Mesendoderm (in vitro differentiated cells): Measurements from ENCODE around the gene PHF2.

ENCODE experiments used
- DNase-seq: peaks from one replicate; pipeline ENCODE4 v3.0.0; 2013
- H2AK5ac ChIP-seq: 2 replicates; pipeline ENCODE4 v1.6.1; 2013; ENCODE audit warnings: low read length, inconsistent platforms
- H2BK120ac ChIP-seq: 2 replicates; pipeline ENCODE4 v1.6.1; 2013; ENCODE audit warnings: low read depth, mild to moderate bottlenecking, low read length, moderate library complexity, mixed read lengths
- H2BK15ac ChIP-seq: replicated peaks from 2 replicates; pipeline ENCODE4 v1.6.1; 2013; ENCODE audit warnings: low read depth, mild to moderate bottlenecking, moderate library complexity
- H2BK5ac ChIP-seq: 2 replicates; pipeline ENCODE4 v1.6.1; 2013; ENCODE audit warnings: low read length, inconsistent platforms
- H3K18ac ChIP-seq: 2 replicates; pipeline ENCODE4 v1.6.1; 2013; ENCODE audit warnings: mild to moderate bottlenecking, low read length, mixed read lengths
- H3K23ac ChIP-seq: one replicate; pipeline ENCODE4 v1.6.1; 2013; ENCODE audit warnings: low read length
- H3K27ac ChIP-seq: 2 replicates; pipeline ENCODE4 v1.5.1; 2013; ENCODE audit warnings: low read depth, mild to moderate bottlenecking, inconsistent platforms, low read length, moderate library complexity
- H3K27me3 ChIP-seq: 2 replicates; pipeline ENCODE4 v1.6.1; 2013; ENCODE audit warnings: low read length, control low read depth, mild to moderate bottlenecking, inconsistent platforms; ENCODE audit not compliant: insufficient read depth, poor library complexity
- H3K36me3 ChIP-seq: 2 replicates; pipeline ENCODE4 v1.6.1; 2013; ENCODE audit warnings: low read length, inconsistent platforms; ENCODE audit not compliant: control insufficient read depth, insufficient read depth
- H3K4ac ChIP-seq: one replicate; pipeline ENCODE4 v1.6.1; 2013; ENCODE audit warnings: low read depth, mild to moderate bottlenecking, low read length, moderate library complexity
- H3K4me1 ChIP-seq: 2 replicates; pipeline ENCODE4 v1.6.1; 2013; ENCODE audit warnings: low read depth, low read length, inconsistent platforms; ENCODE audit not compliant: control insufficient read depth
- H3K4me2 ChIP-seq: 2 replicates; pipeline ENCODE4 v1.6.1; 2013; ENCODE audit warnings: low read length
- H3K4me3 ChIP-seq: 2 replicates; pipeline ENCODE4 v1.5.1; 2013; ENCODE audit warnings: mild to moderate bottlenecking, low read length
- H3K56ac ChIP-seq: one replicate; pipeline ENCODE4 v1.6.1; 2013; ENCODE audit warnings: low read length
- H3K79me1 ChIP-seq: 2 replicates; pipeline ENCODE4 v1.6.1; 2013; ENCODE audit warnings: low read length, inconsistent platforms
- H3K79me2 ChIP-seq: 2 replicates; pipeline ENCODE4 v1.6.1; 2013; ENCODE audit warnings: mild to moderate bottlenecking, low read length; ENCODE audit not compliant: control insufficient read depth, insufficient read depth
- H3K9ac ChIP-seq: 2 replicates; pipeline ENCODE4 v1.6.1; 2013; ENCODE audit warnings: low read length, inconsistent platforms
- H4K5ac ChIP-seq: one replicate; pipeline ENCODE4 v1.6.1; 2013; ENCODE audit warnings: low read length
- H4K8ac ChIP-seq: one replicate; pipeline ENCODE4 v1.6.1; 2013; ENCODE audit warnings: low read depth, mild to moderate bottlenecking, control low read depth, low read length, moderate library complexity
- WGBS: extraction: QIAGEN DNeasy Blood & Tissue Kit; methylation state at CpG from one replicate; pipeline ENCODE4 v1.1.7; 2013; ENCODE audit warnings: low lambda C conversion rate, missing lambda C conversion rate; ENCODE audit not compliant: insufficient coverage; ENCODE audit errors: extremely low coverage; 5-methylcytosine and 5-hydroxymethylcytosine counted together

PHF2 gene

GRCh38 chr9:93549611-93550010 lies 26.8 kb upstream of the PHF2 start:
- no peak overlapping the region for H3K23ac ChIP-seq
- H3K4me1 ChIP-seq, result no peaks in the 10 kb centered on the region
- no peak overlapping the region for H4K5ac ChIP-seq
- H3K4ac ChIP-seq, result no peak overlapping the region
- H4K8ac ChIP-seq, result no peak overlapping the region
- H3K18ac ChIP-seq, result no peak overlapping the region
- no peak overlapping the region for H2AK5ac ChIP-seq
- H3K36me3 ChIP-seq, result no peaks in the 10 kb centered on the region
- no peak for DNase-seq
- no CpG with 5 or more reads among the region's 5 CpGs for WGBS
- no peaks in the 10 kb centered on the region for H3K27me3 ChIP-seq
- no peak overlapping the region for H3K4me3 ChIP-seq
- H3K27ac ChIP-seq, result no peak overlapping the region
- H3K79me2 ChIP-seq, result no peaks in the 10 kb centered on the region
- no peak overlapping the region for H2BK15ac ChIP-seq
- H2BK120ac ChIP-seq, result no peak overlapping the region
- no peak overlapping the region for H3K9ac ChIP-seq
- no peaks in the 10 kb centered on the region for H3K79me1 ChIP-seq
- H3K56ac ChIP-seq, result no peak overlapping the region
- no peak overlapping the region for H2BK5ac ChIP-seq
- H3K4me2 ChIP-seq, result no peak overlapping the region

DNA sequence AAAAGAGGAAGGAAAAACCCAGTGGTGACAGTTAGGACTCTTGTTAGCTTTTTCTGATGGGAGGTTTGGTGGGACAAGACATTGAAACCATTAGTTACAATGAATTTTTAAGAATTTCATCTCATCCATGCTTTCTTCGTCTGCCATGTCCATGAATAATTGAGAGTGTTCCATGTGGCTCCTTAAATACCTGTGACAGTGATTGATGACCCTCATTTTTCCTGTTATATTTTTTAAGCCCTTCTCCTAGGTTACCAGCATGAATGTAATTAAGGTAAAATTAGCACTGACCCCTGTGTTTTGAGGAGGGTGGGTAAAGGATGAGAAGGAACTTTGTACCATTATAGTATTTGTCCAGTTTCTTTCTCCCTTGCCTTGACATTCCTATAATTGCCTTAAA lies 23.5 kb upstream of the PHF2 start:
- H3K79me1 ChIP-seq, result no peaks in the 10 kb centered on the region
- no peak overlapping the region for H3K4me2 ChIP-seq
- no peak overlapping the region for H3K18ac ChIP-seq
- no peak overlapping the region for H4K8ac ChIP-seq
- no peak overlapping the region for H3K23ac ChIP-seq
- no peak for DNase-seq
- H3K27me3 ChIP-seq, result no peaks in the 10 kb centered on the region
- no peak overlapping the region for H3K9ac ChIP-seq
- no peaks in the 10 kb centered on the region for H3K4me1 ChIP-seq
- H4K5ac ChIP-seq, result no peak overlapping the region
- no peak overlapping the region for H2BK15ac ChIP-seq
- no peak overlapping the region for H2BK120ac ChIP-seq
- H3K4ac ChIP-seq, result no peak overlapping the region
- H2BK5ac ChIP-seq, result no peak overlapping the region
- no peak overlapping the region for H2AK5ac ChIP-seq
- no peak overlapping the region for H3K4me3 ChIP-seq
- H3K56ac ChIP-seq, result no peak overlapping the region
- WGBS, result no CpG with 5 or more reads among the region's 1 CpG
- H3K36me3 ChIP-seq, result peaks cover 1% of the 10 kb centered on the region
- H3K79me2 ChIP-seq, result no peaks in the 10 kb centered on the region
- H3K27ac ChIP-seq, result no peak overlapping the region

GRCh38 chr9:93555370-93555769 lies 21.0 kb upstream of the PHF2 start:
- Histone ChIP-seq H3K4me3 (no peak overlapping the region), H2BK5ac (no peak overlapping the region), H3K79me1 (no peaks in the 10 kb centered on the region), H3K36me3 (peaks cover 8% of the 10 kb centered on the region), H3K79me2 (no peaks in the 10 kb centered on the region), H3K4me2 (no peak overlapping the region), H3K4me1 (no peaks in the 10 kb centered on the region), H2BK15ac (no peak overlapping the region), H3K9ac (no peak overlapping the region), H3K23ac (no peak overlapping the region), H3K18ac (no peak overlapping the region), H3K27me3 (no peaks in the 10 kb centered on the region), H2BK120ac (no peak overlapping the region), H3K4ac (no peak overlapping the region), H4K8ac (no peak overlapping the region), H3K56ac (no peak overlapping the region), H3K27ac (no peak overlapping the region), H4K5ac (no peak overlapping the region), H2AK5ac (no peak overlapping the region)
- WGBS, result no CpG with 5 or more reads among the region's 4 CpGs
- no peak for DNase-seq

- Histone ChIP-seq H3K36me3 (peaks cover 11% of the 10 kb centered on the region), H3K18ac (no peak overlapping the region), H3K79me2 (no peaks in the 10 kb centered on the region), H3K4ac (no peak overlapping the region), H2AK5ac (no peak overlapping the region), H2BK120ac (no peak overlapping the region), H3K56ac (no peak overlapping the region), H4K5ac (no peak overlapping the region), H3K4me1 (no peaks in the 10 kb centered on the region), H3K79me1 (no peaks in the 10 kb centered on the region), H2BK5ac (no peak overlapping the region), H3K23ac (no peak overlapping the region), H3K9ac (no peak overlapping the region), H2BK15ac (no peak overlapping the region), H4K8ac (no peak overlapping the region), H3K4me3 (no peak overlapping the region), H3K27ac (no peak overlapping the region), H3K4me2 (no peak overlapping the region), H3K27me3 (no peaks in the 10 kb centered on the region)
- WGBS, result no CpG with 5 or more reads among the region's 15 CpGs
- DNase-seq, result no peak
Observed at GRCh38 chr9:93557366-93558137, 18.8 kb upstream of the PHF2 start.

DNA sequence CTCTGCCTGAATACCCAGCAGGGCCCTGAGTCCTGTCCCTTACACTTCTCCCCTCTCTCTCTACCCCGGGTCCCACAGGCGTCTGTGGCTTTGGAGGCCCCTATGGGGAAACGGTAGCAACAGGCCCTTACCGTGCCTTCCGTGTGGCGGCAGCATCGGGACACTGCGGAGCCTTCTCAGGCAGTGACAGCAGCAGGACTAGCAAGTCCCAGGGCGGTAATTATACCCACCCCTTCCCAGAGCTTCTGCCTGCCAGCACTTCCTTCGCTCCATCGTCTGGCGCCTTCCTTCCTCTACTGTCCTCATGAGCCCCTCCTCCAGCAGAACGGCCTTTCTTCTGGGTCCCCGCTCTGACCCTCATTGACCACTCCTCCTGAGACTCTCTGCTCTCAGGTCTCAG lies 17.9 kb upstream of the PHF2 start:
- no peak overlapping the region for H4K5ac ChIP-seq
- H3K4ac ChIP-seq, result no peak overlapping the region
- H3K23ac ChIP-seq, result no peak overlapping the region
- H3K4me1 ChIP-seq, result no peaks in the 10 kb centered on the region
- no peak overlapping the region for H3K4me3 ChIP-seq
- no peak overlapping the region for H3K18ac ChIP-seq
- H3K79me2 ChIP-seq, result no peaks in the 10 kb centered on the region
- H3K9ac ChIP-seq, result no peak overlapping the region
- H3K56ac ChIP-seq, result no peak overlapping the region
- no peak overlapping the region for H2BK5ac ChIP-seq
- H2BK120ac ChIP-seq, result no peak overlapping the region
- H3K27ac ChIP-seq, result no peak overlapping the region
- no peak overlapping the region for H4K8ac ChIP-seq
- WGBS, result no CpG with 5 or more reads among the region's 14 CpGs
- no peak for DNase-seq
- no peaks in the 10 kb centered on the region for H3K79me1 ChIP-seq
- H3K27me3 ChIP-seq, result no peaks in the 10 kb centered on the region
- no peak overlapping the region for H3K4me2 ChIP-seq
- H2AK5ac ChIP-seq, result no peak overlapping the region
- peaks cover 15% of the 10 kb centered on the region for H3K36me3 ChIP-seq
- H2BK15ac ChIP-seq, result no peak overlapping the region

GRCh38 chr9:93560991-93561390 lies 15.4 kb upstream of the PHF2 start:
- Histone ChIP-seq H2BK15ac (no peak overlapping the region), H2BK120ac (no peak overlapping the region), H3K79me2 (no peaks in the 10 kb centered on the region), H3K4me3 (no peak overlapping the region), H2AK5ac (no peak overlapping the region), H3K4me1 (no peaks in the 10 kb centered on the region), H3K23ac (no peak overlapping the region), H3K79me1 (no peaks in the 10 kb centered on the region), H3K36me3 (peaks cover 15% of the 10 kb centered on the region), H3K27me3 (no peaks in the 10 kb centered on the region), H3K9ac (no peak overlapping the region), H4K5ac (no peak overlapping the region), H3K56ac (no peak overlapping the region), H3K4ac (no peak overlapping the region), H3K4me2 (no peak overlapping the region), H4K8ac (no peak overlapping the region), H3K27ac (no peak overlapping the region), H2BK5ac (no peak overlapping the region), H3K18ac (no peak overlapping the region)
- DNase-seq, result no peak
- no CpG with 5 or more reads among the region's 5 CpGs for WGBS
